Keratinocyte (primary cell): ENCODE measurements around the gene KRTAP10-7. TPM values are rescaled to one million over a fixed set of nuclear protein-coding genes. Genes with fewer than 3 reads are reported as not detected.
"Not testable (repeated sequence)": the region's sequence is repeated elsewhere in the genome, so short reads cannot be mapped to it uniquely, and the experiment has no call there.

Source experiments
- DNase-seq: peaks from one replicate; pipeline ENCODE4 v3.0.0-alpha.2; 2011; ENCODE audit warnings: low read depth, missing footprints, low spot score
- FAIRE-seq: peaks from 2 replicates; lab custom pipeline; 2011; peaks lifted over from hg19 to GRCh38; lab: Jason Lieb, UNC
- H2AFZ ChIP-seq: 2 replicates; pipeline ENCODE4 v1.6.0; 2012; ENCODE audit warnings: low read length, control low read depth, inconsistent platforms; ENCODE audit not compliant: control insufficient read depth
- H3K27ac ChIP-seq: 2 replicates; pipeline ENCODE4 v1.5.1; 2011; ENCODE audit warnings: low read length; ENCODE audit not compliant: control insufficient read depth, insufficient read depth
- H3K27me3 ChIP-seq: 3 replicates; pipeline ENCODE4 v1.6.0; 2011; ENCODE audit warnings: low read length; ENCODE audit not compliant: control insufficient read depth, insufficient read depth; ENCODE audit errors: extremely low read depth
- H3K36me3 ChIP-seq, 2 experiments: 2 replicates in 1 of 2; 3 replicates in 1 of 2; pipeline ENCODE4 v1.5.1; 2011; ENCODE audit warnings: low read length in 2 of 2, mild to moderate bottlenecking in 1 of 2; ENCODE audit not compliant: control insufficient read depth in 2 of 2, insufficient read depth in 2 of 2; ENCODE audit errors: extremely low read depth in 1 of 2
- H3K4me1 ChIP-seq: 3 replicates; pipeline ENCODE4 v1.5.1; 2011; ENCODE audit warnings: low read length; ENCODE audit not compliant: control insufficient read depth, insufficient read depth; ENCODE audit errors: extremely low read depth
- H3K4me2 ChIP-seq: 3 replicates; pipeline ENCODE4 v1.6.0; 2011; ENCODE audit warnings: low read depth, low read length; ENCODE audit not compliant: control insufficient read depth, insufficient read depth; ENCODE audit errors: extremely low read depth
- H3K4me3 ChIP-seq, 3 experiments: fragments of 200-600 bp in 1 of 3; sonication (generic) in 1 of 3; 2 replicates in 2 of 3; 3 replicates in 1 of 3; pipeline ENCODE4 v1.5.1; 2011 to 2016; ENCODE audit warnings: low read length in 3 of 3, mild to moderate bottlenecking in 3 of 3, control low read depth in 2 of 3, inconsistent platforms in 1 of 3, low read depth in 1 of 3, mixed read lengths in 1 of 3, mixed run types in 1 of 3, moderate library complexity in 1 of 3; ENCODE audit not compliant: control insufficient read depth in 2 of 3, insufficient read depth in 2 of 3; ENCODE audit errors: extremely low read depth in 1 of 3
- H3K79me2 ChIP-seq: 2 replicates; pipeline ENCODE4 v1.6.0; 2012; ENCODE audit warnings: low read length; ENCODE audit not compliant: control insufficient read depth, insufficient read depth
- H3K9ac ChIP-seq: 3 replicates; pipeline ENCODE4 v1.6.0; 2011; ENCODE audit warnings: low read length; ENCODE audit not compliant: control insufficient read depth, insufficient read depth; ENCODE audit errors: extremely low read depth
- H3K9me1 ChIP-seq: 3 replicates; pipeline ENCODE4 v1.6.0; 2011; ENCODE audit warnings: low read length; ENCODE audit not compliant: control insufficient read depth, insufficient read depth; ENCODE audit errors: extremely low read depth
- H3K9me3 ChIP-seq: 2 replicates; pipeline ENCODE4 v1.5.1; 2012; ENCODE audit warnings: low read depth, low read length; ENCODE audit not compliant: control insufficient read depth
- H4K20me1 ChIP-seq: 3 replicates; pipeline ENCODE4 v1.6.0; 2011; ENCODE audit warnings: low read length; ENCODE audit not compliant: control insufficient read depth, insufficient read depth; ENCODE audit errors: extremely low read depth
- EZH2 ChIP-seq: IDR thresholded peaks from one replicate; pipeline ENCODE4 v1.6.1; 2012; ENCODE audit warnings: inconsistent platforms, mild to moderate bottlenecking, low read length, moderate library complexity
- dilution Hi-C: fragments of 300-500 bp; cut with MboI; formaldehyde crosslinking; loops from one replicate; pipeline ENCODE4 v1.7.0; 2020; ENCODE audit warnings: low sequenced_read_pairs; ENCODE audit not compliant: extremely low pct_ligation_motif_present
- polyA plus RNA-seq, 5 experiments: library from polyadenylated mRNA; depleted of rRNA in 3 of 5; stranded (reverse) in 3 of 5; stranded (forward) in 1 of 5; unstranded in 1 of 5; fragments of >200 nt; gene quantifications; 1 replicate in 1 of 5; 2 replicates in 3 of 5; 3 replicates in 1 of 5; pipeline versions ENCODE4 v1.2.1 to v1.2.3, GENCODE V29; 2011 to 2012; ENCODE audit warnings: missing spikeins in 2 of 5, low read depth in 1 of 5, low replicate concordance in 1 of 5
- TF ChIP-seq, protein P1 (sequence below), 3 experiments: IDR thresholded peaks in 1 of 3; conservative IDR thresholded peaks in 1 of 3; optimal IDR thresholded peaks in 1 of 3; 2 replicates in 2 of 3; 3 replicates in 1 of 3; pipeline versions ENCODE3 to v1.5.1; 2011; ENCODE audit warnings: low read length in 3 of 3, mild to moderate bottlenecking in 3 of 3, moderate library complexity in 2 of 3, control low read depth in 1 of 3, inconsistent platforms in 1 of 3; ENCODE audit not compliant: insufficient read depth in 2 of 3; ENCODE audit errors: extremely low read depth in 1 of 3

KRTAP10-7 gene
- polyA plus RNA-seq, 1 donor (not counting 4 experiments of a cell fraction or from before 2014, with no cell fraction given): not detected

GRCh38 chr21:44579056-44579832, 21.2 kb upstream of the KRTAP10-7 start:
- FAIRE-seq (no peak), DNase-seq (no peak)
- Histone ChIP-seq H2AFZ (no peak overlapping the region), H3K36me3 (no peaks in the 10 kb centered on the region), H3K4me1 (no peaks in the 10 kb centered on the region), H3K27ac (no peak overlapping the region), H3K4me2 (no peak overlapping the region), H3K9me3 (peaks cover 11% of the 10 kb centered on the region), H4K20me1 (no peaks in the 10 kb centered on the region), H3K9me1 (no peaks in the 10 kb centered on the region), H3K9ac (no peak overlapping the region), H3K79me2 (no peaks in the 10 kb centered on the region), H3K27me3 (no peaks in the 10 kb centered on the region), H3K4me3 (no peak overlapping the region)
- dilution Hi-C loops: no loop called here
- no peak for TF ChIP-seq EZH2
- TF ChIP-seq, protein P1, sequence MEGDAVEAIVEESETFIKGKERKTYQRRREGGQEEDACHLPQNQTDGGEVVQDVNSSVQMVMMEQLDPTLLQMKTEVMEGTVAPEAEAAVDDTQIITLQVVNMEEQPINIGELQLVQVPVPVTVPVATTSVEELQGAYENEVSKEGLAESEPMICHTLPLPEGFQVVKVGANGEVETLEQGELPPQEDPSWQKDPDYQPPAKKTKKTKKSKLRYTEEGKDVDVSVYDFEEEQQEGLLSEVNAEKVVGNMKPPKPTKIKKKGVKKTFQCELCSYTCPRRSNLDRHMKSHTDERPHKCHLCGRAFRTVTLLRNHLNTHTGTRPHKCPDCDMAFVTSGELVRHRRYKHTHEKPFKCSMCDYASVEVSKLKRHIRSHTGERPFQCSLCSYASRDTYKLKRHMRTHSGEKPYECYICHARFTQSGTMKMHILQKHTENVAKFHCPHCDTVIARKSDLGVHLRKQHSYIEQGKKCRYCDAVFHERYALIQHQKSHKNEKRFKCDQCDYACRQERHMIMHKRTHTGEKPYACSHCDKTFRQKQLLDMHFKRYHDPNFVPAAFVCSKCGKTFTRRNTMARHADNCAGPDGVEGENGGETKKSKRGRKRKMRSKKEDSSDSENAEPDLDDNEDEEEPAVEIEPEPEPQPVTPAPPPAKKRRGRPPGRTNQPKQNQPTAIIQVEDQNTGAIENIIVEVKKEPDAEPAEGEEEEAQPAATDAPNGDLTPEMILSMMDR (optimal IDR thresholded peaks at IDR 0.05 in 1 of 3, IDR thresholded peaks at IDR 0.05 in 1 of 3, conservative IDR thresholded peaks at IDR 0.05 in 1 of 3; ENCODE audit: extremely low read depth in 1 of 3, insufficient read depth in 2 of 3, low read length in 3 of 3): no peak

- Histone ChIP-seq H3K9me1 (no peaks in the 10 kb centered on the region), H3K4me1 (no peaks in the 10 kb centered on the region), H2AFZ (no peak overlapping the region), H3K4me2 (no peak overlapping the region), H3K79me2 (no peaks in the 10 kb centered on the region), H4K20me1 (no peaks in the 10 kb centered on the region), H3K27me3 (no peaks in the 10 kb centered on the region), H3K36me3 (no peaks in the 10 kb centered on the region), H3K4me3 (no peak overlapping the region), H3K27ac (no peak overlapping the region), H3K9ac (no peak overlapping the region), H3K9me3 (peaks cover 11% of the 10 kb centered on the region)
- DNase-seq: no peak
- FAIRE-seq: no peak
- TF ChIP-seq, protein P1 (optimal IDR thresholded peaks at IDR 0.05 in 1 of 3, IDR thresholded peaks at IDR 0.05 in 1 of 3, conservative IDR thresholded peaks at IDR 0.05 in 1 of 3; ENCODE audit: extremely low read depth in 1 of 3, insufficient read depth in 2 of 3, low read length in 3 of 3): no peak
- TF ChIP-seq EZH2: no peak
- dilution Hi-C loops: no loop called here
These were observed 20.6 kb upstream of the KRTAP10-7 start for GRCh38 chr21:44579833-44580144.

GRCh38 chr21:44580231-44580821, 20.1 kb upstream of the KRTAP10-7 start, which contains the start of gene KRTAP10-5:
KRTAP10-5 (minus strand) TSS chr21:44580604; CDS start chr21:44580578, 26 bp downstream.
- H3K9ac ChIP-seq, H4K20me1 ChIP-seq, DNase-seq, dilution Hi-C loops, H2AFZ ChIP-seq, FAIRE-seq, H3K27ac ChIP-seq, H3K4me1 ChIP-seq, H3K27me3 ChIP-seq, H3K36me3 ChIP-seq, H3K4me3 ChIP-seq, H3K4me2 ChIP-seq, H3K79me2 ChIP-seq, H3K9me1 ChIP-seq: not testable (repeated sequence)
- H3K9me3 ChIP-seq: peaks cover 11% of the 10 kb centered on the region
